ENCODE data around the gene ILDR1.

ILDR1 gene

DNA sequence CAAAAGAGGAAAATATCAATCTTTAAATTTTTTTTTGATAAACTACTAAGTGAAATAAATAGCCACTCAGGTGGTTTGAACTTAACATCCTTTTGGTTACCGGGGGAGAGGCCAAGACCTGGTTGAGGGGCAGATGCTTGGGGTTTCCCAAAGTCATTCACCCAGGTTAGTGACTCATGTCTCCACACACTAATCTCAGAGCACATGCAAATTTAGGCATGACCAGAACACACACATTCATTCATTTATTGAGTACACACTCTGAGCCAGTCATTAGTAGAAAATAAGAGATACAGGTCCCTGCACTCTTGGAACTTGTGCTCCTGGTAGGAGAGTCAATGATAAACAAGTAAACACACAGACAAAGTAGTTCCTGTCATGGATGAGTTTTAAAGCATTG, 7.3 kb downstream of the ILDR1 start:
- DNase-seq = no peak

DNA sequence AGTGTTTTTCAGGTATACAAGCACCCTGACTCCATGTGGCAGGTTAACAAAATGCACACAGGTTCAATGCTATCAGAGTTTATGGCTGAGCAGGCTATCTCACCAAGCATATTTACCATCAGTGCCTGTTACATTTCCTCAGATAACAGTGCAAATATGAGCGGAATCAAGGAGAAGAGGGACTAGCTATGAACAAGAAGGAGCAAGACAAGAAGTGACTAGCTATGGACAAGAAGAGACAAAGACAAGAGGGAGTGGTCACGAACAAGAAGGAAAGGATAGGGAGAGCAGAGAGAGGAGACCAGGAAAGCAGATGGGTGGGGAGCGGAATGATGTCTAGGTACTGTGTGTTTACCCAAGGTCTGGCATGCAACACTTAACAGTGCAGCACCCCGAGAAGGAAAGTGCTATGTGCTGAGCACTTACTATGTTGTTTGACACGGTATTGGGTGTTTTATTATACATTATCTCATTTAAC, 8.6 kb downstream of the ILDR1 start:
- DNase-seq = no peak

DNA sequence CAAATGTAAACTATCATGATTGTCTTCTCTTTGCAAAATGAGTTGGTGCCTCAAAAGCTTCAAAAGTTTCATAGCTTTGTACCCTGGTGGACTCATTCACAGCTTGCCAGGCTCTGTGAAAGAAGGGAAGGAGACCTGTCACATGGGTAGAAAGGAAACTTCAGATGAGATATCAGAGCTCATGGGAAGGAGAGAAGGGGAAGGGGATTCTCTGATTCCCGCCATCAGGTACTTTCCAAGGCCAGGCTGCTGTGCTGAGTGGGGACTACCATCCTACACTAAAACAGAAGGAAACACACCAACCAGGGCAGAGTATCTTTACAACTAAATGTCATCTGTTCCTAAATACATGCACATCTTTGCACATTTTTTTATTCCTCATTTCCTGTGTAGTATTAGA, 9.2 kb downstream of the ILDR1 start:
- DNase-seq = no peak

DNA sequence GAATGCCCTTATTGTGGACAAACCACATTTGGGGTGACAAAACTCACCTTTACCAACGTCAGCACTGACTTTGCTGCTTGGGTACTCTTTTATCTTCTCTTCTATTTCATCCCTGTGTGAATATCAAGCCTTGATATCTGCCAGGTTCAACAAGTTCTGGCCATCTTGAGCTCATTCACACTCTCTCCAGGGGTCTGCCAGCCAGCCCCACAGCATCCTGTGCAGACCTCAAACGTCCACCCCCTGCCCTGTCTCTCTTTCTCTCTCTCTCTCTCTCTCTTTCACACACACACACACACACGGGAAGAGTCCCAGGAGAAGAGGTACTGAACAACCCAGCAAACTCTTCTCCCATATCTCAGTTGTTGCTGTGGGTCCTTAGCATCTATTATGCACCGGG, 10.7 kb downstream of the ILDR1 start:
- DNase-seq = no peak

DNA sequence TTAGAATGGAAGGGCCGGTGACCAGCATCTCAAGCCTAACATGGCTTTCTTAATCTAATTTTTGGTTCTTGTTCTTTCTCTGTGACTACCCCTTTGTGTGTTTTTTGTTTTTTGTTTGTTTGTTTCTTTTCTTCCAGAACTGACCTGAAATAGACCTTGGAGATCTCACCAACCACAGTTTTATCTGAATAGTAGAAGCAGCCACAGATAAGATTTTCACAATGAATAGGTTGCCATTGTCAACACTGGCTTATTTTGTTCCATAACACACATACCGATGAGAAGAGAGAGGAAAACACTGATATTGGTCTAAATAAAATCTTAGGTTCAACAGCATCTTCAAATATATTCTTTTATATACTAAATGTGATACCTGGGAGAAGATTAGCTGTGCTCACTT, 11.5 kb downstream of the ILDR1 start:
- no peak for DNase-seq

DNA sequence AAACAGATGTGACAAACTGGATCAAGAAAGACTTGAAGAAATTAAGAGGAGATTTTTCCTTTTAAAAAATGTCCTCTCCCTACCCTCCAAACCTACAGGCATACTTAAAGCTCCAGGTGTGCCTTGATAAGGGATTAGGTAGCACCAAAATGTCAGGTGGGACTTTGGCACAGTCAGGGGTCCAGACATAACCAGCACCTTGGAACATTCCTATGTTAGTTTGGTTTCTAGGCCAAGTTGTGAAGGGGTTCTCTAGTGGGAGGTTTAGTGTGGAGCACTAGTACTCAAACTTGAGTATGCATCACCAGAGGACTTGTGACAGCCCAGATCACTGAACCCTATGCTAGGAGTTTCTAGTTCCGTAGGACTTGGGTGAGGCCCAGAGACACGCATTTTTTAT, 13.9 kb downstream of the ILDR1 start:
- DNase-seq = no peak

DNA sequence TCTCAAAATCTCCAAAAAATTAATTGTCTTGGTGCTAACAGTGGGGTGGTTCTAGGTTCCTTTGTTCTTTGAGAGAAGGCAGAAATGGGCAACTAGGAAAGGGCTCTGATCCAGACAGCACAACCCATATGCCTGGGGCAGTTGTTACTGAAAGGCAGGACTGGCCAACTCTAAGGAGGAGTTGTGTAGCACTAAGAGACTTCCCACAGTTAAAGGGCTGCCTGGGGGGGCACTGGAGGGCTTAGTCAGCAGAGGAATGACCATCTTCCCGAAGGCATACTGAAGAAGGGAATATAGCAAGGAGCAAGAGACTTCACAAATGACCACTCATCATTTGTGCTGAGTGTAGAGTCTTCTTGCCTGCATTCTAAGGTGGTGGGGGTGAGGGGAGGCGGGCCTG, 15.8 kb downstream of the ILDR1 start:
- DNase-seq = no peak

DNA sequence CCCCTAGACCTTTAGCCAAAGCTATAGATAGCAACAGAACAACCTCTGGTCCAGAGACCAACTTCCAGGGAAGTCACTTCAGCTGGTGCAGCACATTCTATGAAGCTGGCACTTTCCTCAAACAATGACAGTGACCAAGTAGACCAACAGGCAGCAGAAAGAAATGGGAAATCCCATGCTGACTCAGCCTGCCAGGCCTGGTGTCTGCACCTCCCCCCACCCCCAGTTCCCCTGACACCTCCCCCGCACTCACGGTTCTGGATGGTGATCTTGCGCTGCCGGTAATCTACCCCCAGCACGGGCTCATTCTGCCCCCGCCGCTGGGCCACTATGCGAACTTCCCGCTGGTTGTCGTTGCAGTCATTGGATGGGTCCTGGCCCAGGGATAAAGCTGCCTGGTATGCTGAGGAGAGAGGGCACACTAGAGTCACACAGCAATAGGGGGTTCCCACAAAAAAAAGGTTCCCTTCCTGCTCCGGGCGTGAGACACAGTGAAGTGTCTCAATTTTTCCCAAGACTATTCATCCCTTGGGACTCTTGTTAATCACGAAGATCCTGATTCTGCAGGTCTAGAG, 17.0 kb downstream of the ILDR1 start:
- DNase-seq = no peak

DNA sequence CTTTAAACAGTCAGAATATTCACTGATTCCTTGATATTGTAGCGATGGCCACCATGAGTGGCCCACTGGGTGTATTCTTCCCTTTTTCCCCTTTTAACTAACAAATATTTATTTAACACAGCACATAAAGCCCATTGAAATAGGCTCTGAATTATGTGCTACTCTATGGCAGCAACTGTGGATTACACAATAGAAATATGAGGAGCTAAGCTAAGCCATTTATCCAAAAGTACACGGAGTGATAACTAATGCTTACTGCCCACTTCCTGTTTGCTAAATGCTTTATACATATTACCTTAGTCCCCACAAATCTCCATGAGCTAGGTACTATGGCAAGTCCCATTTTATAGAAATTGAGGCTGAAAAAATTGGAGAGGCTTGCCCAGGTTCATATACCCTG, 17.9 kb downstream of the ILDR1 start:
- no peak for DNase-seq

DNA sequence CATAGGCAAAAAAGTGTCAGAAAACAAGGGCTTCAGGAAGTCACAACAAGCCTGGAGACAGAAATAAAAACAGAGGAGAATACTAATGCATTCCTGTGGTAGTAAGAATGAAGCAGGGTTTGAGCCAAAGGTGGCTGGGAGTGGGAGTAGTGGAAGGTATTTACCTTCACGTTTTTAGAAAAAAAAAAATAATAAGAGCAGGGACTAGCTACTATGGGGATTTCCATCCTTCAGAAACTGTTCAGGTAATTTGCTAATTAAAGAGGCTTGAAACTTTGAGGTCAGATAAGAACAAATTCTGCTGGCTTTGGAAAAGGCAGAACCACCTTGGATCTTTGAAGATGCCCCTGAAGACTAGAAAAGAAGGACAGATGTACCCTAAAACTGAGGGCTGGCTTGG, 18.4 kb downstream of the ILDR1 start:
- no peak for DNase-seq

DNA sequence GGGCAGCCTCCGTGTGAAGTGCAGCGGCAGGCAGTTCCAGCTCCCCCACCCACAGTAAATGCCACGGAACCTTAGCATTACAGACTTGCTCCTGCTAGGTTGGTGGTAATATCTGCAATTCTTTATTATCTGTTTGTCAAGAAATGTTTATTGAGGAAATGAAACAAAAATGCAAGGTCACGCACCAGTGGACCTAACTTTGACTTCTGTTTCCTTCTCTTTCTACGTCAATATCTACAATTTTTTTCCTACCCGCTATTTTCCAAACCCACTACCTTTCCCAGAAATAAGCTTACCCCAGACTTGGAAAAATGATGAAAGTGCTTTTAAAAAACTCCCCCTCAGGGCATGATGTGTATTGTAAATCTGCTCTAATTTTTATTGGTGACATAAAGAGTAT, 18.9 kb downstream of the ILDR1 start:
- DNase-seq = no peak

DNA sequence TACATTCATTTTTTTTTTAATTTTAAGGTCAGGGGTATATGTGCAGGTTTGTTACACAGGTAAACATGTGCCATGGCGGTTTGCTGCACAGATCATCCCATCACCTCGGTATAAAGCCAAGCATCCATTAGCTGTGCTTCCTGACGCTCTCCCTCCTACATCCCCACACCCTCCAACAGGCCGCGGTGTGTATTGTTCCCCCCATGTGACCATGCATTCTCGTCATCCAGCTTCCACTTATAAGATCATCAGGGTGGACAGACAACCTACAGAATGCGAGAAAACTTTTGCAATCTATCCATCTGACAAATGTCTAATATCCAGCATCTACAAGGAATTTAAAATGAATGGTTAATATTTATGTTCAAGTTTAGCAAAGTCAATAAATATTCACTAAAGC, 19.4 kb downstream of the ILDR1 start:
- DNase-seq = no peak

DNA sequence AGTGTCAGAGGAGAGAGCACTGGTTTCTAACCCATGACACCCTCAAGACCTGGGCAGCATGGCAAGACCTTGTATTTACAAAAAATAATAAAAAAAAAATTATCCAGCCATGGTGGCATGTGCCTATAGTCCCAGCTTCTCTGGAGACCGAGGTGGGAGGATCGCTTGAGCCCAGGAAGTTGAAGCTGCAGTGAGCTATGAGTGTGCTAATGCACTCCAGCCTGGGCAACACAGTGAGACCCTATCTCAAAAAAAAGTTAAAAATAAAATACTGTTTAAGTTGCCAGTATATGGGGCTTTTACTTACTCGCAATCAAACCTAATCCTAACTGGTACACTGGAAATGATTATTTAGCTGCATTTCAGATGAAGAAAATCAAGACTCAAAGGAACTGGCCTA, 20.2 kb downstream of the ILDR1 start:
- no peak for DNase-seq

DNA sequence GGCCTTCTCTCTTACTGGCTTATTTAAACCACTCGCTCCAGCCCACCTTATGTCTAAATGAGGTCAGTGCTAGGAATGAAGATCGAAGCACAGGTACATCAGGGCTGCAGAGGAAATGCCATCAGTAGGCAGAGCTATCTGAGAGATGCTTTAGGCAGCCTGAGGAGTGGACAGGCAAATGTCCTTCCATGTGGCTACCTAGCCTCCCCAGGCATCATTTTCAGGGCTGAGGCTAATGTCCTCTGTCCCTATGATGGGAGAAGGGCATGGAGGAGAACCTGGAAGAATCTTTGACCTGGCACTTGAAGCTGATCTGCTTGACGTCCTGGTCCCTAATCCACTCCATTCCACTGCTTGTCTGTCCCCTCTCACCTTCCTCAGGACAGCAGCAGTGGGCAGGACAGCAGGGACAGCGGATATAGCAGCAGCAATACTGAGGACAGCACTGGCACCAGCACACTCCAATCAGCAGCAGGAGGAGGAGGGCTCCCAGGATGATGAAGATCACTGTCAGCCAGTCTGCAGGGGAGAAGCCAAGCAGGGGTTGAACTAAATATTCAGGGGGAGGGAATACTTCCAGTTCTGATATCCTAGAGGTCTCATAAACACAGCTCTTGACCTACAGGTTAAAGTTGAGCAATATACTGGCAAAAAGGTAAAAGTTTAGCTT, 21.0 kb downstream of the ILDR1 start:
- no peak for DNase-seq

DNA sequence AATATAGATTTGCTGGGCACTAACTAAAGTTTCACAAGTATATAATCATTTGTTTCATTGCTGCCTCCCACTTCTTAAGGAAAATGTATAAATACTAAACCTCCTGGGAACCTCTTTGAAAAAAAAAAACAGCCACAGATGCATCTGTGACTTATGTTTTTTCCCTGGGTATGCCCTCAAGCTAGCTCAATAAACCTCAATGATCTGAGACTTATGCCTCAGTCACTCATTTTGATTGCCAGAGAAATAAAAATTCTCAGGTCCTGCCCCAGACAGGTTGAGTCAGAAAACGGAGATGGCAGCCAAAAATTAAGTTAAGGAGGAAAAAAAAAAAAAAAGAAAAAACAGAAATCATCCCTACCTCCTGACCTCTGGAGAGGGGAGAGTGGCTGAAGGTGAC, 22.1 kb downstream of the ILDR1 start:
- no peak for DNase-seq

DNA sequence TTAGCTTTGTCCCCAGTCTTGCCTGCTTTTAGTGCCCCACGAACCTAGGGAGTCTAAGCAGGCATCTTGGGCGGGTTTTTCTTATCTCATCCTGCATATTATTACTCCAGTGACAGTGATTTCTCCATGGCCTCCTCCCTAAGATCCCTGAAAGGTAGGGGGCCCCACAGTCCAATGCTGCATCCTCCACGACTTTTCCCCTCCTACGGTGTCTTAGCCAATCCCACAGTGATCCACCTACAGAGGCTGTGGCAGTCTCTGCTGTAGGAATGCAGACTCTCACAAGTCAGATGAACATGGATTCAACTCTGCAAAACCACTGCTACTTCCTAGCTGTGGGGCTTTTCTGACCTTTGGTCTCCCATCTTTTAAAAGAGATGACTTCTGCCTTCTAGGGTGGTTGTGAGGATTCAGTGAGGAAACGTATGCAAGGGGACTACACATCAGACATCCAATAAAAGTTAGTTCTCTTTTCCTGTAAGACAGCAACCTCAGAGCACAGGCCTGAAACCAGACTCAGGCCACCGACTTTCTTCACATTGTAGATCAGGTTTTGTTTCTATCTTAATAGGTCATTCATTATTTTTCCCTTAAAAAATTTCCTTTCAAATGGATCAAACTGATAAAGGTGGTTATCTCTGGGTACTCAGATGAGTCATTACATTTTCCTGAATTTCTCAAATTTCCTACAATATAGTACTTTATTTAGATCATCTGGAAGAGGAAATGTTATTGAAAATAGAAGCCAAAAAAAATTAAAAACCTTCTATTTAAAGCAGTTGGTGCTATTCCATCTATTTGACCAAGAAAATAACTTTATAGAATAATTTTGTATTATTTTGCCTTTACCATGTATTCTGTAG, 23.2 kb downstream of the ILDR1 start:
- DNase-seq = no peak

DNA sequence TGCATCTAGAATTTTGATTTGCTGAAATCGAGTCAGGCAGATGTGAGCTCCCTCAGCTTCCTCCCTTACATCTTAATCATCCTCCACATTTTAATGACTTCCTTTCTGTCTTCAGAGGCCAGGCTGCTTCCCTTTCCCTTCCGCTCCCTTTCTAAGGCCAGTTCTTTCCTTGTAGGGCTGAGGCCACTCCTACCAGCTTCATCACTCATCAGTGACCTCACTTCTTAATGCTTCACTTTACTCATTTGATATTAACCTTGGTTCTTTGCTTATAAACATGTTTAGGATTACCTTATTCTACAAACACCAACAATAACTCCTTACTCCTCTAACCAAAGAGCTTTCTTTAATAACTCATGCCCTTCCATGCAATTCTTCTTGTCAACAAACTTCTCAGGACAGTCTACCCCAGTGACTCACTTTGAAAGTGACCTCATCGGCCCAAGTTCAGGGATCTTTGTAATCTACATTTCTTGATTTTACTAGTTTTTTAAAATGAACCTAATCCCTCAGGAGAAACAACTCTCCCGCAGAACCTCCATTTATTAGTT, 23.9 kb downstream of the ILDR1 start:
- DNase-seq = no peak

DNA sequence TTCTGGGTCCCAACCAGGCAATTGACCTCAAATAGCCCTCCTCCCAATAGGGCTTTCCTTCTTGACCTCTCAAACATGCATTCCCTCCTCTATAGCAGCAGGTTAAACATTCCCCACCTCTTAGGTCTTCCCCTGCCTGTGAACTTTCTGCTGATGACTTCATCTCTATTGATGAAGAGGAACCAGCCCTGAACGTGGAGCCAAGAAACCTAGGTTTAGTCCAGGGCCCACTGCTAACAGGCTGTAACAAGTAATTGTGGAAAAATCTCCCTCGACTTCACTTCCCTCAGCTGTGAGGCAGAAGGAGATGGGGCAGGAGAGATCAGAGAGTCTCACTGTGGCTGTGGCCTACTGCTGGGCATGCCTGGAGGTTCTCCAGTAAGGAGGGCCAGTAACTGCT, 24.7 kb downstream of the ILDR1 start:
- no peak for DNase-seq

DNA sequence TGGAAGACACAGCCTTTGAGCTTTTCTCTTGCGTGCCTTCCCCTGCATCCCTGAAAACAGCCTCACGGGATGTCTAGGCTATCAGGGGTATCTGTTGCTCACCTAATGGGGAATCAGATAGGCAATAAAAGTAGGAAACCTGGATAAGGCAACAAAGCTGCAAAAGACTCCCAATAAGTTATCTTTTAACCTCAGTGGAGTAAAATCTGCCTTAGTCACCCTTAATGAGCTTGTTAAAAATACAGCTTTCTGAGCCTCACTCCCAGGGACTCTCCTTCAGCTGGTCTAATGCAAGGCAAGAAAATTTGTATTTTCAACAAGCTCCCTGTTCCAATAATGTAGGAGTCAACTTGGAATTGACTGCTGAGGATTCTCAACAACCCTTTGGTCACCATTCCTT, 25.6 kb downstream of the ILDR1 start:
- no peak for DNase-seq

DNA sequence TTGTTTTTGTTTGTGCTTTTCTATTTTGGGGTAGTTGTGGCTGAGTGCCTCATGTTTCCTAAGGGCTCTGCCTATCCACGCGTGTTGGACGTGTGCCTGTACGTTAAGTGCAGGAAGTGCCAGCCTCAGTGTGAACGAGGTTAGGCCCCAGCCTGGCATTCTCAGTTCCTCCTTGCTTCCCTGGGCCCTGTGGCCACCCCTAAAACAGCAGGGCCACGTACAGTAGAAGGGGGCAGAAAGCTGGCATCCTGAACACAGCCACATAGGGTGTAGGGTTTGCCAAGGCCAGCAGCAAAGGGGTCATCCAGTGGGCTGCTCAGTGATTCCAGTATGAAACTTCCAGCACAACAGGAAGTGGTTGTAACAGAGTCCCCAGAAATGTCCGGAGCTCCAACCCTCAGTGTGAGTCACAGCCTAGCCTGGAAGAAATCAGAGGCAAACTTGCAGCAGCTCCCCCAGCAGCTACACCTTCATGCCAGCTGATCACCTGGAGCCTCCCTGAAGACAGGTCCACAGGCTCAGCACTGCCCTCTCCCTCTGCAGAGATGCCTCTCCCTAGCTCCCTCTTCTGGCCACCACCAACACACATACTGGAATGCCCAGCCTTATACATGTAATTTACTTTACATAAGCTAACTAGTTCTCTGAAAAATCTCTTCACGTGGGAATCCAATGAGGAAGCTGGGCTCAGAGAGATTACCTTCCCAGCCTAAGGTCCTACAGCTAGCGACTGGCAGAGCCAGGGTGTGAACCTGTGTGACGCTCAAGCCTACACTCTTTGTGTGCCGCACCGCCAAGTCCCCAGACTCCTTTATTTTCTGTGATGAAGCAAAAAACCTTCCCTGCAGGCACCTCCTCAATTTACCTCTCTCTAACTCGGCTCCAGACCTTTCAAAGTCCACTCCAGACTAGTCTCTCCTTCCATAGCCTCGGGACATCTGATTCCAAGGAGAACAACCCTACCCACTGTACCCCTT, 26.6 kb downstream of the ILDR1 start:
- no peak for DNase-seq

DNA sequence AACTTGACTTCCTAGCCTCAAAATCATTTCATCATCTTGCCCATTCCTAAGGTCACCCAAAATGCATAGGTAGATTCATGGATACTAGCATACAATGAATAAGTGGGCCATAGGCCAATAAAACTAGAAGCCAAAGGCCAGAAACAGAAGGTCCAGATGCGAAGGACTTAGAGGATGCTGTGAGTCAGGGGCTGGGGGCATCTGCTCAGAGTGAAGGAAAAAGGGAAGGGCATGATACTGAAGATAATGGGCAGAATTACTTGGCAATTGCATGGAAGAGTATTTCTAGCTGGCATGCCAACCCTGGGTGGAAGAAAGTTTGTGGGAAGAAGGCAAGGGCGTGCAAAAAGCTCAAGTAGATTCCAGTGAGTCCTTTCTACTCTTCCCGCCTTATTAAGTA, 27.5 kb downstream of the ILDR1 start:
- no peak for DNase-seq

Measured in right forelimb (tissue), 1 donor.